Measurements from ENCODE around the gene HYAL3. TPM values are rescaled to one million over a fixed set of nuclear protein-coding genes. Genes with fewer than 3 reads are reported as not detected.

Gene HYAL3
- total and polyA plus RNA-seq, 2 of the 13 experiments (the other 11 are each of a cell fraction or from before 2014, with no cell fraction given), result 5.5 to 10.4 TPM

GRCh38 chr3:50337175-50337861, 38.1 kb upstream of the HYAL3 start (continued):
- peak; percentile 93 for TF ChIP-seq ARNTL (CRISPR knock-in tag; IDR thresholded peaks at IDR 0.05)
- TF ChIP-seq TMF1 (CRISPR knock-in tag; IDR thresholded peaks at IDR 0.05; ENCODE audit: low read depth), result peak; percentile 91
- peak; percentile 71; the same call in 1 of the 2 replicates for TF ChIP-seq ZNF704 (CRISPR knock-in tag; IDR thresholded peaks at IDR 0.05; ENCODE audit: borderline replicate concordance)
- no peak; the same call in 1 of the 2 replicates for TF ChIP-seq ZNF205 (CRISPR knock-in tag; IDR thresholded peaks at IDR 0.05)
- TF ChIP-seq NCOA1 (CRISPR knock-in tag; IDR thresholded peaks at IDR 0.05), result 0 out of 2 replicates have a peak, but pooled peaks have one; percentile 64
- TF ChIP-seq SIN3A (IDR thresholded peaks at IDR 0.05; ENCODE audit: borderline replicate concordance, low read depth, low read length), result peak; percentile 89; the same call in 1 of the 2 replicates
- no peak; the same call in 1 of the 2 replicates for TF ChIP-seq ZFP82 (CRISPR knock-in tag; IDR thresholded peaks at IDR 0.05; ENCODE audit: borderline replicate concordance)
- TF ChIP-seq ZNF232 (CRISPR knock-in tag; IDR thresholded peaks at IDR 0.05; ENCODE audit: borderline replicate concordance), result no peak
- no peak for TF ChIP-seq ELK4 (CRISPR knock-in tag; IDR thresholded peaks at IDR 0.05; ENCODE audit: borderline replicate concordance)
- no peak for TF ChIP-seq ZNF530 (CRISPR knock-in tag; IDR thresholded peaks at IDR 0.05; ENCODE audit: low read depth)
- no peak for TF ChIP-seq SMARCC2 (IDR thresholded peaks at IDR 0.05)
- no peak; the same call in 1 of the 2 replicates for TF ChIP-seq BRCA1 (CRISPR knock-in tag; IDR thresholded peaks at IDR 0.05)
- no peak; the same call in 1 of the 2 replicates for TF ChIP-seq ZNF557 (CRISPR knock-in tag; IDR thresholded peaks at IDR 0.05)
- TF ChIP-seq, protein P1, sequence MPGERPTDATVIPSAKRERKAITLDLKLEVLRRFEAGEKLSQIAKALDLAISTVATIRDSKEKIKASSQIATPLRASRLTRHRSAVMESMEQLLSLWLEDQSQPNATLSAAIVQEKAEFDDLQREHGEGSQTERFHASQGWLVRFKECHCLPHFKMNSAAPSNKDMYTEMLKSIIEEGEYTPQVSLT (CRISPR knock-in tag; IDR thresholded peaks at IDR 0.05; ENCODE audit: borderline replicate concordance, low read depth), result no peak
- TF ChIP-seq REXO4 (CRISPR knock-in tag; IDR thresholded peaks at IDR 0.05; ENCODE audit: borderline replicate concordance), result no peak
- no peak for TF ChIP-seq HDAC6 (IDR thresholded peaks at IDR 0.05; ENCODE audit: low read depth, low read length)
- no peak for TF ChIP-seq ELF4 (CRISPR knock-in tag; IDR thresholded peaks at IDR 0.05; ENCODE audit: borderline replicate concordance)
- peak; percentile 72; the same call in 1 of the 2 replicates for TF ChIP-seq SNAPC2 (CRISPR knock-in tag; IDR thresholded peaks at IDR 0.05)
- TF ChIP-seq ZNF598 (CRISPR knock-in tag; IDR thresholded peaks at IDR 0.05; ENCODE audit: borderline replicate concordance), result no peak
- TF ChIP-seq ZUFSP (CRISPR knock-in tag; IDR thresholded peaks at IDR 0.05; ENCODE audit: borderline replicate concordance), result no peak
- peak; percentile 68 for TF ChIP-seq FOSL2 (CRISPR knock-in tag; IDR thresholded peaks at IDR 0.05)
- TF ChIP-seq, protein P2, sequence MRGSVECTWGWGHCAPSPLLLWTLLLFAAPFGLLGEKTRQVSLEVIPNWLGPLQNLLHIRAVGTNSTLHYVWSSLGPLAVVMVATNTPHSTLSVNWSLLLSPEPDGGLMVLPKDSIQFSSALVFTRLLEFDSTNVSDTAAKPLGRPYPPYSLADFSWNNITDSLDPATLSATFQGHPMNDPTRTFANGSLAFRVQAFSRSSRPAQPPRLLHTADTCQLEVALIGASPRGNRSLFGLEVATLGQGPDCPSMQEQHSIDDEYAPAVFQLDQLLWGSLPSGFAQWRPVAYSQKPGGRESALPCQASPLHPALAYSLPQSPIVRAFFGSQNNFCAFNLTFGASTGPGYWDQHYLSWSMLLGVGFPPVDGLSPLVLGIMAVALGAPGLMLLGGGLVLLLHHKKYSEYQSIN (CRISPR knock-in tag; IDR thresholded peaks at IDR 0.05; ENCODE audit: borderline replicate concordance), result no peak
- no peak for TF ChIP-seq ZNF879 (CRISPR knock-in tag; IDR thresholded peaks at IDR 0.05)
- peak; percentile 66; the same call in 1 of the 2 replicates for TF ChIP-seq SAFB2 (CRISPR knock-in tag; IDR thresholded peaks at IDR 0.05; ENCODE audit: borderline replicate concordance, low read depth)
- peak; percentile 55 for TF ChIP-seq ELF3 (CRISPR knock-in tag; IDR thresholded peaks at IDR 0.05)
